Mucosa of descending colon (tissue), 3 donors: ENCODE data around the gene NCCRP1. TPM values are rescaled to one million over a fixed set of nuclear protein-coding genes. Genes with fewer than 3 reads are reported as not detected.

Experiments
- ATAC-seq: fragments of 200-7000 bp; cut with Tn5 transposase; one replicate; pipeline ENCODE4 v1.9.1; 2020; ENCODE audit warnings: mild to moderate bottlenecking, moderate library complexity
- DNase-seq, 3 donors: peaks; one replicate each; pipeline ENCODE4 v3.0.0-alpha.2; 2020
- H3K36me3 ChIP-seq: fragments of 200-600 bp; one replicate; pipeline ENCODE4 v1.8.0; 2021; ENCODE audit warnings: low read depth, mild to moderate bottlenecking
- H3K4me1 ChIP-seq: fragments of 200-600 bp; one replicate; pipeline ENCODE4 v1.8.0; 2021; ENCODE audit warnings: low read depth, mild to moderate bottlenecking
- H3K4me3 ChIP-seq: fragments of 200-600 bp; one replicate; pipeline ENCODE4 v1.8.0; 2021; ENCODE audit warnings: mild to moderate bottlenecking
- H3K9me3 ChIP-seq: fragments of 200-600 bp; one replicate; pipeline ENCODE4 v1.8.0; 2021; ENCODE audit warnings: mild to moderate bottlenecking
- CTCF ChIP-seq: fragments of 200-600 bp; IDR thresholded peaks from one replicate; pipeline ENCODE4 v1.8.0; 2022; ENCODE audit warnings: antibody characterized with exemption, mild to moderate bottlenecking
- intact Hi-C, 2 donors: fragments of 100-400 bp; cut with DNase I in 1 of 2; cut with micrococcal nuclease in 1 of 2; formaldehyde crosslinking; loops; one replicate each; pipeline versions ENCODE4 v1.11.0 to v1.11.1; 2022; cut with DNase I, micrococcal nuclease
- total RNA-seq, 3 donors: library from RNA; stranded (reverse); fragmentation: NEBNext Ultra II Directional in 2 of 3; extraction: Animal tissue kit (Norgen Biotek cat#: 25700) in 2 of 3; gene quantifications; one replicate each; pipeline versions ENCODE4 v1.2.1 to v1.2.4, GENCODE V29; 2021 to 2023
- donor health status: DM: no; HTN: no; CAD: no; lungs with moderate emphysema.
- donor health status: DM: no; HTN: no; CAD: no.
- donor health status: DM: no; HTN: yes; CAD: no.

Gene NCCRP1
- total RNA-seq, 3 donors from 2014 or later = 0.14 TPM; not detected in 2

DNA sequence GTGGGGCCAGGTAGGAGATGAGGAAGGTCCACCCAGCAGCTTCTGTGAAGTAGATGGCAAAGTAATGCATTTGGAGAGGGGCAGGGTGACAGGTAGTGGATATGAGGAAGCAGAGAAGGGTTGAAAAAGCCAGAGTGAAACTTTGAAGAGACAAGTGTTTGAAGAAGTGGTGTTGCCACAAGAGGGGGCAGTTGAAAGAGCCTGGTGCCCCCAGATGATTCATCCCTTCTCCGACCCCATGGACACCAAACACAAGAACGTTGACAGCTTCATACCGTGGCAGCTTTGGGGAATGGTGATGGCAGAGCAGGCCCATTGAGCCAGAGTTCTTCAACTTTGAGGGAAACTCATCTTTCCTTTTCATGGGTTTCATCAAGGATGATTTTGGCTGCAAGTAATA is 28.1 kb downstream of the NCCRP1 start:
- Histone ChIP-seq H3K4me1 (no peaks in the 10 kb centered on the region), H3K9me3 (no peaks in the 10 kb centered on the region), H3K36me3 (no peaks in the 10 kb centered on the region), H3K4me3 (no peak overlapping the region)
- no peak for DNase-seq
- TF ChIP-seq CTCF = no peak
- intact Hi-C loops = no loop called here
- ATAC-seq = no peak

- DNase-seq (no peak), ATAC-seq (no peak)
- no peak for TF ChIP-seq CTCF
- Histone ChIP-seq H3K9me3 (no peaks in the 10 kb centered on the region), H3K36me3 (no peaks in the 10 kb centered on the region), H3K4me1 (no peaks in the 10 kb centered on the region), H3K4me3 (no peak overlapping the region)
- intact Hi-C loops = no loop called here
Observed at GRCh38 chr19:39230096-39230764, 33.5 kb downstream of the NCCRP1 start.

GRCh38 chr19:39232708-39233107 is 35.9 kb downstream of the NCCRP1 start:
- intact Hi-C loops = no loop called here
- no peak for ATAC-seq
- H3K4me1 ChIP-seq = no peaks in the 10 kb centered on the region

DNA sequence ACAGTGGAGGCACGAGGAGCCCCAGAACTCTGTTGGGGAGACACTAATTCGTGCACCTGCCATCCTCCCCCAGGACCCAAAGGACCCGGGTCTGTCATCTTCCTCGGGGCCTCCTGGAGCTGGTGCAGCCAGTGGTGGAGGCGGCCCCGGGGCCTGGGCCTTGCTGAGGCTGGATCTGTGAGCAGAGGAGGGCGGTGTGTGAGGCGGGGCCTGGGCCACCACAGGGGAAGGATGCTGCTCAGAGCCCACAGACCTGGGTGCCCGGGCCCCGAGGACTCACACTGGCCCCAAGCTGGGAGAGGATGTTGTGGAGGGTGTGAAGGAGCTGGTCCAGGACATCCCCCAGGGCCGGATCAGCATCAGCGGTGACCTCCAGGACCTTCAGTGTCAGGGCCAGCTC is 39.8 kb downstream of the NCCRP1 start:
- no peak overlapping the region for H3K4me3 ChIP-seq
- ATAC-seq (peak; percentile 54), DNase-seq (peak; percentile 9 to 62 (median 43))
- TF ChIP-seq CTCF = no peak
- H3K4me1 ChIP-seq = no peaks in the 10 kb centered on the region
- H3K9me3 ChIP-seq = no peaks in the 10 kb centered on the region
- H3K36me3 ChIP-seq = no peaks in the 10 kb centered on the region
- intact Hi-C loops = no loop called here

More at GRCh38 chr19:39232708-39233107, 35.9 kb downstream of the NCCRP1 start:
- no peak for DNase-seq
- H3K4me3 ChIP-seq = no peak overlapping the region
- TF ChIP-seq CTCF = no peak
- no peaks in the 10 kb centered on the region for H3K9me3 ChIP-seq
- H3K36me3 ChIP-seq = no peaks in the 10 kb centered on the region

DNA sequence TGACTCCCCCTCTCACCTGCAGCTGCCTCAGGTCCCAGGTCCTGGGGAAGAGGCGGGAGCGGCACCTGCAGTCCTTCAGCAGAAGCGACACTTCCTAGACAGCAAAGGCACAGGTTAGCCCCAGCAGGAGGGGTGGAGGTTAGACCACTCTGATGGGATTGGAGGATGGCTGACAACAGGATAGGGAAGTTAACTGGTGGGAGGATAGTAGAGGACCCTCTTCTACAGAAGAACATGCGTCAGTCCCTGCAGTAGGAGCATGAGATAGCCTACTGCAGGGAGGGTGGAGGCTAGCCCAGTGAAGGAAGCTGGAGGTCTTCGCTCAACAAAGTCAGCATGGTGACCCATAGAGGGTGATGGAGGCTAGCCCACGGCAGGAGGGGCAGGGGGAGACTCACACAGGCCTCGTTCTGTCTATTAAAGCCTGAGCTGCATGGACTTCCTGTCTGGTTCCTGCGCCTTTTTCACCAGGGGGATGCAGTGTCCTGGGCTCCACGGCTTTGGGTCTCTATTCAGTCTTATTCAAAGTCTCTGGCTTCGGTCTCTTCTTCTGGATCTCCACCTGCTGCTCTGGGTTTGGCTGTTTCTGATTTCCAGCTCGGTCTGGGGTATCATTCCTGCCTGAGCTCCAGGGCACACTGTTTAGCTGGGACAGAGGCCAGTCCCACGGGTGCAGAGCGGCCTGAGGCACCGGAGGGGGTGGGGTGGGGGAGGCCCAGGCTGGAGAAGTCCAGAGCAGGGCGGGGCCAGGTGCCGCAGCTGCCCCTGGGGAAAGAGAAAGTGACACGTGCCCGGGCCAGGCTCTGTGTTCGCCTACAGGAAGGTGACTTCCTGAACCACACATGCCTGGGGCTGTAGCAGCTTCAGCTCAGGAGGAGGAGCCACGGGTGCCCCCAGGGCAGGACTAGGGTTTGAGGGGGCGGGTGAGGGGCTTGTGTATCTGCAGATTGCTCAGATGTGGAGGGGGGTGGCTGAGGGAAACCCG is 40.7 kb downstream of the NCCRP1 start:
- intact Hi-C loops = no loop called here
- no peaks in the 10 kb centered on the region for H3K4me1 ChIP-seq
- H3K36me3 ChIP-seq = no peaks in the 10 kb centered on the region
- no peak overlapping the region for H3K4me3 ChIP-seq
- TF ChIP-seq CTCF = no peak
- ATAC-seq (peak; percentile 97), DNase-seq (peak; percentile 63 to 85 (median 75))
- no peaks in the 10 kb centered on the region for H3K9me3 ChIP-seq
